ENCODE measurements around the gene TESMIN.
A peak's percentile ranks its signal among the peaks of the same experiment; 100 is the strongest.

Gene TESMIN

DNA sequence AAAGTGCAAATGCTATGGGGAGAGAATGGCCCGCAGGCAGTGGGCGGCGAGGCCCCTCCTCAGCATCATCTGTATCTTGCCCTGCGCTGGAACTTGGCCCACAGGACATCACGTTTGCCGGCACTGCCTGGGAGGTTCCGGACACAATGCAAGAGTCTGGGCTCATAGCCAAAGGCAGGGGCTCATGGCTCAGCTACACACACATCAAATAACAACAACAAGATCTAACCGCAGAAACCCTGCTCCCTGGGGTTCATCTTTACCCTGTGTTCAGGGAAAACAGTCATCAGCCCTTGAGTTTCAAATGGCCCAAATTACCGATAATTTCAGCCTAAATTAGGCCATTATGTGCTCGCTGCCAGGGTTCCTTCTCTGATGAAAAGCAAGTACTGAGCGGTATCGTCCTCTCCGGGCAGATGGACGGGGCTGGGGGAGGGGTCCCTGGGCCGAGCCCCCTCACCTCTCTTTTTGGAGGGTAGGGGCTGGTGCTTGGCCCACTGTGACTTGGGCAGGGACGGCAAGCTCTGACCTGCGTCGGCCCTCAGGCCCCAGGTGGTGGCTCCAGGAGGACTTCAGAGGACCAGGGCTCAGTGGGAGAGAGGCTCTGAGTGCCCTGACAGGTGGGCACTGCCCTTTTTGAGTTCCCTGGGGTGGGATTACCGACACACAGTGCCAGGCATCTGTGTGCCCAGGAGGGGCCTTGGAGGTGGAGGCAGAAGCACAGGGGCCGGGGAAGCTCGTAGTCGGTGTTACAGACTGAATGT, 92.0 kb downstream of the TESMIN start:
- peak; percentile 97 for DNase-seq

- DNase-seq, result no peak
Observed at GRCh38 chr11:68658661-68659060, 92.7 kb downstream of the TESMIN start.

GRCh38 chr11:68658097-68658496, 93.2 kb downstream of the TESMIN start:
- no peak for DNase-seq

All from fibroblast of skin of back (primary cell).